Kidney (tissue), 14 donors: Measurements from ENCODE around the gene IRAK2. TPM values are rescaled to one million over a fixed set of nuclear protein-coding genes. Genes with fewer than 3 reads are reported as not detected.
A peak's percentile ranks its signal among the peaks of the same experiment; 100 is the strongest.

Experiments used
- DNase-seq, 5 donors: peaks; one replicate each; pipeline ENCODE4 v3.0.0-alpha.2; 2013 to 2020
- FAIRE-seq: peaks from 2 replicates; lab custom pipeline; 2012; peaks lifted over from hg19 to GRCh38; lab: Jason Lieb, UNC
- H3K27ac ChIP-seq, 2 donors: one replicate each; pipeline ENCODE4 v1.7.0; 2013; ENCODE audit warnings: low read depth in 2 of 2, low read length in 2 of 2, inconsistent platforms in 1 of 2
- H3K27me3 ChIP-seq: one replicate; pipeline ENCODE4 v1.7.1; 2013; ENCODE audit warnings: low read length, inconsistent platforms; ENCODE audit not compliant: control insufficient read depth, insufficient read depth
- H3K36me3 ChIP-seq, 3 donors: one replicate each; pipeline versions ENCODE4 v1.7.0 to v1.7.1; 2013; ENCODE audit warnings: low read length in 3 of 3, control low read depth in 1 of 3, inconsistent platforms in 1 of 3; ENCODE audit not compliant: insufficient read depth in 3 of 3, control insufficient read depth in 2 of 3
- H3K4me1 ChIP-seq, 3 donors: one replicate each; pipeline versions ENCODE4 v1.7.0 to v1.7.1; 2013; ENCODE audit warnings: low read length in 3 of 3, inconsistent platforms in 1 of 3, low read depth in 1 of 3; ENCODE audit not compliant: control insufficient read depth in 2 of 3, insufficient read depth in 2 of 3
- H3K4me3 ChIP-seq, 3 donors: one replicate each; pipeline versions ENCODE4 v1.7.0 to v1.8.1; 2013; ENCODE audit warnings: low read length in 3 of 3, control low read depth in 1 of 3, inconsistent platforms in 1 of 3
- H3K9ac ChIP-seq, 3 donors: one replicate each; pipeline versions ENCODE4 v1.7.0 to v1.7.1; 2013; ENCODE audit warnings: low read length in 3 of 3, control low read depth in 1 of 3, inconsistent platforms in 1 of 3
- H3K9me3 ChIP-seq, 3 donors: one replicate each; pipeline versions ENCODE4 v1.7.0 to v1.7.1; 2013; ENCODE audit warnings: low read length in 3 of 3, control low read depth in 1 of 3, inconsistent platforms in 1 of 3; ENCODE audit not compliant: control insufficient read depth in 2 of 3, insufficient read depth in 1 of 3
- intact Hi-C: fragments of 100-400 bp; cut with DNase I; formaldehyde crosslinking; loops from one replicate; pipeline ENCODE4 v1.11.1; 2022
- polyA plus RNA-seq: library from polyadenylated mRNA; stranded (reverse); fragments of 350-450 nt; fragmentation: Illumina TruSeq; extraction: RNeasy Lipid Tissue Mini Kit (QIAGEN cat#74804); gene quantifications from one replicate; pipeline ENCODE4 v1.2.3, GENCODE V29; 2014; ENCODE audit warnings: low read depth, low replicate concordance; ENCODE audit not compliant: insufficient read depth
- total RNA-seq: library from RNA; stranded (reverse); fragmentation: NEBNext Ultra II Directional; extraction: Animal tissue kit (Norgen Biotek cat#: 25700); gene quantifications from one replicate; pipeline ENCODE4 v1.2.1, GENCODE V29; 2021
- TF ChIP-seq, protein P1 (sequence below): IDR thresholded peaks from 3 replicates; pipeline ENCODE4 v1.5.1; 2012; ENCODE audit warnings: mild to moderate bottlenecking, moderate library complexity, borderline replicate concordance; ENCODE audit not compliant: insufficient read depth; ENCODE audit errors: extremely low read depth
- donor health status: control.
- donor health status: control.
- donor health status: control.
- donor health status: control.
- donor health status: control.
- donor health status: DM: yes; HTN: yes; CAD: no.
- donor health status: Normal renal cell carcinoma (clear cell type).

The IRAK2 gene
- total and polyA plus RNA-seq, 2 donors from 2014 or later = 1.2 to 8.9 TPM

GRCh38 chr3:10285272-10286132, 120.8 kb downstream of the IRAK2 start:
- H3K27me3 ChIP-seq = no peaks in the 10 kb centered on the region
- peaks cover 0 to 15% (median 0%) of the 10 kb centered on the region in 3 donors for H3K4me1 ChIP-seq
- TF ChIP-seq, protein P1, sequence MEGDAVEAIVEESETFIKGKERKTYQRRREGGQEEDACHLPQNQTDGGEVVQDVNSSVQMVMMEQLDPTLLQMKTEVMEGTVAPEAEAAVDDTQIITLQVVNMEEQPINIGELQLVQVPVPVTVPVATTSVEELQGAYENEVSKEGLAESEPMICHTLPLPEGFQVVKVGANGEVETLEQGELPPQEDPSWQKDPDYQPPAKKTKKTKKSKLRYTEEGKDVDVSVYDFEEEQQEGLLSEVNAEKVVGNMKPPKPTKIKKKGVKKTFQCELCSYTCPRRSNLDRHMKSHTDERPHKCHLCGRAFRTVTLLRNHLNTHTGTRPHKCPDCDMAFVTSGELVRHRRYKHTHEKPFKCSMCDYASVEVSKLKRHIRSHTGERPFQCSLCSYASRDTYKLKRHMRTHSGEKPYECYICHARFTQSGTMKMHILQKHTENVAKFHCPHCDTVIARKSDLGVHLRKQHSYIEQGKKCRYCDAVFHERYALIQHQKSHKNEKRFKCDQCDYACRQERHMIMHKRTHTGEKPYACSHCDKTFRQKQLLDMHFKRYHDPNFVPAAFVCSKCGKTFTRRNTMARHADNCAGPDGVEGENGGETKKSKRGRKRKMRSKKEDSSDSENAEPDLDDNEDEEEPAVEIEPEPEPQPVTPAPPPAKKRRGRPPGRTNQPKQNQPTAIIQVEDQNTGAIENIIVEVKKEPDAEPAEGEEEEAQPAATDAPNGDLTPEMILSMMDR = no peak
- peak in 2 of 5 donors; percentile 63 to 69 for DNase-seq
- H3K36me3 ChIP-seq = peaks cover 3 to 12% (median 5%) of the 10 kb centered on the region in 3 donors
- H3K9me3 ChIP-seq = no peaks in the 10 kb centered on the region
- FAIRE-seq = no peak
- H3K27ac ChIP-seq = peak overlapping the region in 1 of 2 donors; percentile 3
- no peak overlapping the region for H3K4me3 ChIP-seq
- intact Hi-C loops = no loop called here
- no peak overlapping the region for H3K9ac ChIP-seq

DNA sequence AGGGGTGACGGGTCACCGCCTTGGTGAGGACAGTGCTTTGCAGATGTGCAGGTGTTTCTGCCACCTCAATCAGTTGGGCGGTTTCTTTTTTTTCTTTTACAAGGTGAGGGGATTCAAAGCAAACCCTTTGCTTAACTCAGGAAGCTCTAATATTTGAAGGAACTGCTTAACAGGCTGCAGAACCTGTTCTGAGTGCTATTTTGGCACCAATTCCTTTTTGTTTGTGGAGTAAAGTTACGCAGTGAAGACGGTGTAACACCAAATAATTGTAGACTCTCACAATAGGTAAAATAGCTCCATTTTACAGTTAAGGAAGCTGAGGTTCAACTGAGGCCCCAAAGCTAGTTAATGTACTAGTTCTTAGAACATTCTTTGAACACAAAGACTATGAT, 121.4 kb downstream of the IRAK2 start:
- intact Hi-C loops = no loop called here
- Histone ChIP-seq H3K4me3 (no peak overlapping the region), H3K9ac (no peak overlapping the region), H3K36me3 (peaks cover 0 to 6% (median 0%) of the 10 kb centered on the region in 3 donors), H3K9me3 (no peaks in the 10 kb centered on the region), H3K27ac (no peak overlapping the region), H3K4me1 (peaks cover 0 to 15% (median 0%) of the 10 kb centered on the region in 3 donors), H3K27me3 (no peaks in the 10 kb centered on the region)
- FAIRE-seq (no peak), DNase-seq (peak in 1 of 5 donors; percentile 28)
- TF ChIP-seq, protein P1 = no peak

DNA sequence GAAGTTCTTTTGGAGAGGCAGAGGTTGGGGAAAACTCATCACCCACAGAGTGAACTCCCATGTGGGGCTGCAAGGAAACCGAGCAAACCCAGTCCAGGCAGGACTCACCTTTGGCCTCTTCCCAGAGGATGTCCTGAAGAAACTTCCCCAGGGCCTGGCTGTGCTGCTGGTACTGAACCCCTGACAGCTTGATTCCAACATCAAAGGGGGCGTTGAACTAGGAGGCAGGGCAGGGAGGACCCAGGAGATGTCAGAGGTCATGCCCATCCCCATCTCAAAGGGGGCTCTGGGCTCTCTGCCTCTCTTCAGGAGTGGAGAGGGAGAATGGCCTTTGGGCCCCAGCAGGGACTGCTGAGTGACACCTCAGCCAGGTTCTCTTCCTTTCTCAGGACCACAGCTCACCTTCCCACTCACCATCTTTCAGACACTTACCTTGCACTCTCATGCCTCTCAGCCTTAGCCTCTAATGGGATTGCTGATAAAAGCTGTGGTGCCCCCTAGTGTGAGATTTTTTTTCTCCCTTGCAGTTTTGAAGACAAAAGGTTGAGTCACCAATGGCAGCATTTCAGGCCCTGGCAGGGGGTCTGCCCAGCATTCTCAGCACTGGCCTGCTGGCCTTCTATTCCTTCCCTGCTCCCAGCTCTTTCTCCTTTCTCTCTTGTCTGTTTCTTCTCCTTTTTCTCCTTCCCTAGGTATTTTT, 122.0 kb downstream of the IRAK2 start:
- H3K4me3 ChIP-seq = no peak overlapping the region
- TF ChIP-seq, protein P1 = peak; percentile 2
- no peak for FAIRE-seq
- no peaks in the 10 kb centered on the region for H3K27me3 ChIP-seq
- H3K4me1 ChIP-seq = peaks cover 0 to 15% (median 0%) of the 10 kb centered on the region in 3 donors
- no peak overlapping the region for H3K9ac ChIP-seq
- H3K9me3 ChIP-seq = no peaks in the 10 kb centered on the region
- peaks cover 0 to 6% (median 0%) of the 10 kb centered on the region in 3 donors for H3K36me3 ChIP-seq
- no peak overlapping the region for H3K27ac ChIP-seq
- peak in 2 of 5 donors; percentile 48 to 62 for DNase-seq
- intact Hi-C loops = no loop called here
